GM19193 (cell line): ENCODE measurements around the gene SUSD3.

Experiments
- POLR2A ChIP-seq: IDR thresholded peaks from 4 replicates; pipeline ENCODE4 v1.6.1; 2011; ENCODE audit not compliant: insufficient read depth, insufficient read length; ENCODE audit errors: extremely low read depth

The SUSD3 gene

GRCh38 chr9:93039456-93039855, 19.0 kb upstream of the SUSD3 start:
- no peak for TF ChIP-seq POLR2A

DNA sequence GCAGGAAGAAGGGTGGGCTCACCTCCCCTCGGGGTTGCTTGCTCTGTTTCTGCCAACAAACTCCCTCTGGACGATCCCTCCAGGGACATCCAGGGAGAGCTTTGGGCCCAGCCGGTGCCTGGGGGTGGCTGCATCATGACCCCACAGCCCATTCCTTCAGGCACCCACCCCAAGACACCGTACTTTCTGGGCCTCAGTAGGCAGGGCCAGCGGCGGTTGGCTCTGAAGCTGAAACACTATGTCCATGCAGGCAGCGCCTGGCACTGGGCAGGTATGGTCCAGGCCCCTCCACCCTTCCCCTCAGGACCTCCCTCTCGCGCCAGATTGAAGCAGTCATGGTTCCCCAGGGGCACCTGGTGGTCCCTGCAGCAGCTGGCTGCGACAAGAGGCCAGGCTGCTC, 18.5 kb upstream of the SUSD3 start:
- no peak for TF ChIP-seq POLR2A

GRCh38 chr9:93040409-93040808, 18.1 kb upstream of the SUSD3 start:
- no peak for TF ChIP-seq POLR2A

GRCh38 chr9:93041108-93041802, 17.2 kb upstream of the SUSD3 start:
- TF ChIP-seq POLR2A: no peak

- TF ChIP-seq POLR2A: no peak
Observed at GRCh38 chr9:93043122-93043521, 15.4 kb upstream of the SUSD3 start.

DNA sequence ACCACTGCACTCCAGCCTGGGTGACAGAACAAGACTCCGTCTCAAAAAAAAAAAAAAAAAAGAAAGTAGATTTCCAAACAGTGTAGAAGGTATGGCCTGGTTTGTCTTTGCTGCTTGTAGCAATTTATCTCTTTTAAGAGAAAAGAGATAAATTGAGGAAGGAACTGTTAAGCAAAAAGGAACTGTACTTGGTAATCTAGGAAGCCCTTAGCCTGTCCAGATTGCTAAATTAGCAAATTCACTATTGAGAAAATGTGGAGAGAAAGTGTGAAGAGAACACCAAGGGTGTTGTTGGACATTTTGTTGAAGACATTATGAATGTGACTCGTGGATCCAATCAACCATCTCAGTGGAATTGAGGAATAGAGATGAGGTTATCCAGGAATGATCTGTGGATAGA, 13.0 kb upstream of the SUSD3 start:
- no peak for TF ChIP-seq POLR2A

DNA sequence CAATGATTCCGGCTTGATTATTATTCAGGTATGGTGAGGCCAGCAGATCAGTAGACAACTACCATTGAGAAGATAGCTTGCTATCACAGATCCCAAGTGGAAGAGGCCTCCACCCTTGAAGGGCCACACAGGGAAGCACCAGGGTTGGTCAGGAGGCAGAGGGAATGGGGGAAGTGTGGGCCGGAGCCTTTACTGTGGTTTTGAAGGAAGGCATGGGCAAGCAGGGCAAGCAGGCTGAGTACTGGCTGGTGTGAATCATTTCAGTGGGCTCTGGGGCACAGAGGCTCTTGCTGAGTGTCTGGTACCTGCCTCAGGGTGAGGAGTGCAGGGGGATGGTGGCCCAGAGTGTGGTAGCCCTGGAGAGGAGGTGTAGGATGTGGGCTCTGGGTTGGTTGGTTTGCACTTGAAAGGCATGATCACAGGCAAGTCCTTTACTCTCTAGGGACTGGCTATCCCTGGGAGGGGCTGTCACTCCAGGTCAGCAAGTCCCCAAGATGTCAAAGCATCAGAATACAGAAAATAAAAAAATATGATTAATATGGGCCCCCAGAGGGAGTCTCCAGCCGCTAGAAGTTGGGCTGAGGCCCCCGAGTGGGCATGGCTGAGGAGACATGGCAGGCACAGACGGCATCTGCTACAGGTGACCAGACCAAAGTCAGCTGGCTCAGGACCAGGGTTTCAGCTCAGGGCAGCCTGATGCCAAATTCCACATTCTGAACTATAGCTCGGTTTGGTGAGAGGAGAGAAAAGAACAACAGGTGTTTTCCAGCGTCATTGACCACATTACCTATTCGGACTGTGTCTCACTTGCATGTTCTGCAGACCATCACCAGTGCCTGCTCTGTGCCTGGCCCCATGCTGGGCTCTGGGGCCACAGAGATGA, 9.7 kb upstream of the SUSD3 start:
- TF ChIP-seq POLR2A: no peak

GRCh38 chr9:93049491-93049890, 9.0 kb upstream of the SUSD3 start:
- no peak for TF ChIP-seq POLR2A

GRCh38 chr9:93050231-93050630, 8.3 kb upstream of the SUSD3 start:
- TF ChIP-seq POLR2A: no peak

DNA sequence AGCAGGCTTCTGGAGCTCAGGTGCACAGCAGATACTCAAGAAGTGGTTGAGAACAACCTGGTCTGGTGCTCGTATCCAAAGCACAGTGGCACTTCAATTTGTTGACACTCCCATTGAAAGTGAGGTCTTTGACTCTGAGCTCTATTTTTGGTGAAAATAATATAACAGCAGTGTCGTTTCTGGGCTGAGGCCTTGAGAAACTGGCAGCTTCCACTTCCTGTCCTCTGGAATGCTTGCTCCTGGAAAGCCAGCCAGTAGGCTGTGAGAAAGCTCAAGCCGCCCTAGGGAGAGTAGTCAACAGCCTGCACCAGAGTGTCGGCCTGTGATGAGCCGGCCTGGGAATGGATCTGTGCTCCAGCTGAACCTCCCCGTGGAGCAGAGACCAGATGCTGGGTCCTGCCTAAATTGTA, 6.8 kb upstream of the SUSD3 start:
- no peak for TF ChIP-seq POLR2A

- TF ChIP-seq POLR2A: no peak
Observed at GRCh38 chr9:93052791-93053540, 5.5 kb upstream of the SUSD3 start.

DNA sequence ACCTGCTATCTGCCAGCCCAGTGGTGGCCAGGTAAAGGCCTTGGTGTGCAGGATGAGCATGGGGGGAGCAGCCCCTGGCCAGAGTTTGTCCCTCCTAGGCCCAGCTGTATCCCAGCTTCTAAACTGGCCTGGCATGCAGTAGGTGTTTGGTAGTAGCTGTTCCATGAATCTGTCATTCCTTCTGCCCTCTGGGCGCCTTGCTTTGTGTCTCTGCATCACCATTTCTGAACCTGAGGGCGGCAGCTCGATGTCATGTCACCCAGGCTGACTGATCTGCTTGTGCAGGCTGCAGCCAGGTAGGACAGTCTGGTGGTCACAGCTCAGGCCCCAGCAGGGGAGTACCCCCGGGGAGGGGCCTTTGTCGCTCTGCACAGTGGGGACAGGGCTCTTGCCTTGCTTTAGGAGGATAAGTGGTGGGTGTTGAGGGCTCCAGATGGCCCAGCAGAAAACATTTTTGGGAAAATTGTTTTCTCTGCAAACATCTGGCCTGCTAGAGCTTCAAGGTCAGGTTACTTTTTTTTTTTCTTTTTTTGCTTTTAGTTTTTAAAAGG, 4.6 kb upstream of the SUSD3 start:
- no peak for TF ChIP-seq POLR2A

DNA sequence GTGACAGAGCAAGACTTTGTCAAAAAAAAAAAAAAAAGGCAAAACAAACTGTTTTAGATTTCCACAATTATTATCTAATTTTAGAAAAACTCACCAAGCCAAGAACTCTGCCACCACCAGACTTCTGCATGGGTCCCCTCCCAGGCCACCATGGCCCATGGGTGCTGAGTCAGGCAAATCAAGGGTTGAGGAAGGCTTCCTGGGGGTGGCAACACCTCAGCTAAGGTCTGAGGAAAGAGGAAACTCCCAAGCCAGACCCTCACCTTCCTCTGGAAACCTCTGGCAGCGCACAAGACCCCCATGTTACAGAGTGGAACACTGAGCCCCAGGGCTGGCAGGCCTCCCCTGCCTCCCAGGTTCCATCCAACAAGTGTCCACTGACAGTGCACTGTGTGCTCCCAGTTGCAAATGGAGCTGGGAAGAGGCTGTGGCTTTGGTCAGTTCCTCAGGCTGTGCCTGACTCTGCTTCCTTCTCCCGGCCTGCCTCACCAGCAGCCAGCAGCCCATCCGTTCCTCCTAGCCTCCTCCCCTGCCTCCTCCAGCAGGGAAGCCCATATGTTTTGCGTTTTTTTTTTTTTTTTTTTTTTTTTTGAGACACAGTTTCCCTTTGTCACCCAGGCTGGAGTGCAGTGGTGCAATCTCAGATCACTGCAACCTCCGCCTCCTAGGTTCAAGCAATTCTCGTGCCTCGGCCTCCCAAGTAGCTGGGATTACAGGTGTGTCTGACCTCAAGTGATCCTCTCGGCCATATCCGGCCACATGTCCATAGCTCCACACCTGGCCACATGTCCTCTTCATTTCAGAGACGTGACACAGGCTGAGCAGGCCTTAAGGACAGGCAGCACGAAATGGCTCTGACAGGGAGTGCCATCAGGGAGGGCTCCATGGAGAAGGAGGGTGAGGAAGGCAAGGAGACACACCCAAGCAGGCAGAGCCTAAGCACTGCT, 3.5 kb upstream of the SUSD3 start:
- no peak for TF ChIP-seq POLR2A
